ENCODE measurements around the gene TMEM183A.

GRCh38 chr1:203037509-203038190 is 30.5 kb downstream of the TMEM183A start:
- TF ChIP-seq CTCF (IDR thresholded peaks at IDR 0.05) = no peak
- TF ChIP-seq POLR2A (IDR thresholded peaks at IDR 0.05) = no peak
